Activated CD8-positive, alpha-beta memory T cell treated with anti-CD3 and anti-CD28 coated beads, Interleukin-2, amount 50 U/mL, for 24 hours (primary cell): ENCODE measurements around the gene PDK1.

Experiments used
- DNase-seq: peaks from one replicate; pipeline ENCODE4 v3.0.0-alpha.2; 2020; ENCODE audit errors: extremely low read depth

The PDK1 gene

DNA sequence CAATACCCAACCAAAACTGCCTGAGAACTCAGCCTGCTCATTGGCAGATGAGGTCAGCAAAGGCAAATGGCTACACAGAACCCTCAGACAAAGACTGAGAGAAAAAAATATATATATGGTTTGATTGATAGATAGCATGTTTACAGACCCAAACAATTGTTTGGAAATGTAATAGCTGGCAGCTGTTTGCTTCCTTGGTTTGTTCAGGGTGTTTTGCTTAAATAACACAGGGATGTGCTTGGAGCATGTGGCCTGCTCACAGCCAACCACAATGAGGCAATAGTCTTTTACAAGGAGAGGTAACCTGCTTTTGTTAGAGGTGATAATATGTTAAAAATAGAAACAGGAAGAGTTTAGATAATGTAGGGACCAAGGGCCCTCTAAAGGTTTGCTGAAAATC is 84.5 kb downstream of the PDK1 start:
- no peak for DNase-seq

- DNase-seq = no peak
These were observed 86.6 kb downstream of the PDK1 start for GRCh38 chr2:172642301-172643020.

DNA sequence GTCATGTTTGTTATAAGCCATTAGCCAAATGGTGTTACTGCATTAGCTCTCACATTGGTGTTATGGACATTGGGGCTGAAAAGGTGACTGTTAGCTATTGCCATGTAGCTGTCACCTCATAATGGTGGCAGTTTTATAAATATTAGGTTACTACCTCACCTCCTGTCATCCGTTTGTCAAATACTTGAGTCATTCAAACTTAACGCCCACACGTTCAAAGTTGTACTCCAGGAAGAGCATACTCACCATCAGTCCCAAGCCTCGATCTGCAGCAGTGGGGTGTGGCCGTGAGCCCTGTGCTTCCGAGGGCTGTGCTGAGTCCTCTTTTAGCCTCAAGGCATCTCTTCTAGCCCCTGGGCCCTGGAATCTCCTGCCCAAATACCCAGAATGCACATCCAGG is 87.3 kb downstream of the PDK1 start:
- no peak for DNase-seq

- no peak for DNase-seq
These were observed 91.5 kb downstream of the PDK1 start for GRCh38 chr2:172647439-172647838.

DNA sequence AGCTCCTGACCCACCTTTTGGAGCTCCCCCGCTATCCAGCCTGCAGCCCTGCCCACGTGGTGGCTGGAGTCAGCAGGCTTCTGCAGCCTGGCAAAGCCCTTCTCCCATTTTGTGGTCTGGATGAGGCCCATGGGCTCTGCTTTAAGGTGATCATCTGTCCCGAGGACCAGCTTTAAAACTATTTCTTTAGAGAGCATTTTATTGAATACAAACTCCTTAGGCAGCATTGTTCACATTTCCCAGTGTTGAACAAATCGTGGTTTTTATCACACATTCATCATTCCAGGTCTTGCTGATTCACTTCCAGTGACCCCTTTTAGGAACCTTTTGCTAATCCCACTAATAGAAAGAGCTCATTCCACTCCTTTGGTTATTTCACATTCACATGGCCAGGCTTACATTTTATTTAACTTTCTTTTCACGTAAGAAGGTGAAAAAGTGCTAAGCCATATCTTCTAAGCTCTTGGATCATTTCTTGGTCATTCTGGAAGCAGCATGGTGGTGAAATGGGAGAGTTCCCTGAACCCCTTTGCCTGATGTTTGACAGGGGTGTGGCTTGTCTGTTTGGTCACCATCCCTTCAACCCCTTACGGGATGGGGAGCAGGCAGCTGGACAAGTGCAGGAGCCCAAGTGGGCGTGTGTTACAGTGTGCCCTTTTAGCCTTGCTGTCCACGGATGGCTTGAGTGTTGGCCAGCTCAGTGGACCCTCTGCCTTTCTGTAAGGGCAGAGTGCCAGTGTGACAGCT is 99.4 kb downstream of the PDK1 start:
- DNase-seq = no peak

DNA sequence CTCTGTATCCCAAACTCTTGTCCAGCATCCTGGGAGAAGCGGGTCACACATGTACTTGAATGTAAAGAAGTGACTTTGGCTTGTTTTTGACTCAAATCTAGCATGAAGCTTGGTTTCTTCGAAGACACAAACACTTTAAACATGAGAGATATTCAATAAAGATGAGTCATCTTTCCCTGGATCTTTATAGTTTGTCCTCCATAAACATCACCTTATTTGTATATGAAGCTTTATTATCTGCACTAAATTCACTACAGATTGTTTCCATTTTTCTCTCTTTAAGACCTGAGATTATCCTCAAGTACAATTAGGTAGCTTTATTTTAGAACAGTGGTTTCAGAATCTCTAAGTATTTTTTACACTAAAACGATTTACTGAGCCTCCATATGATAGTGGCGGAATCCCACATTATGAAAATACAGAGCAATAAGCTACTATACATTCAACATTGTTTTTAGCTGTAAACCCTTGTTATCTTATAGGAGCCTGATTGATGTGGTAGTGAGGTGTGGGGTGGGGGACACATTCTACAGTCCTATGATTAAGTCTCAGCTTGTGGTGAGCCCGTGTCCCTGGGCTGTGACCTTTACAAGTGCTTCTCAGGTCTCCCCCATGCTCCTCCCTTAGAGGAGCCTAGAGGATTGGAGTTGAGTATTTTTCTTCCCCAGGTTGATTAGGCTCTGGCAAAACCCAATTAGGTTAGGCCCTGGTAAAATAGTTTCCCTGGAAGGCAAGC is 100.1 kb downstream of the PDK1 start:
- DNase-seq = no peak
